Epithelial cell of prostate (primary cell): ENCODE measurements around the gene POMT1.
"Not testable (repeated sequence)": the region's sequence is repeated elsewhere in the genome, so short reads cannot be mapped to it uniquely, and the experiment has no call there.

Experiments used
- DNase-seq: peaks from one replicate; pipeline ENCODE4 v3.0.0-alpha.2; 2011; ENCODE audit warnings: low read depth, low spot score
- H3K27ac ChIP-seq: fragments of 450-650 bp; 2 replicates; pipeline ENCODE4 v1.5.1; 2017; ENCODE audit warnings: mild to moderate bottlenecking

Gene POMT1

DNA sequence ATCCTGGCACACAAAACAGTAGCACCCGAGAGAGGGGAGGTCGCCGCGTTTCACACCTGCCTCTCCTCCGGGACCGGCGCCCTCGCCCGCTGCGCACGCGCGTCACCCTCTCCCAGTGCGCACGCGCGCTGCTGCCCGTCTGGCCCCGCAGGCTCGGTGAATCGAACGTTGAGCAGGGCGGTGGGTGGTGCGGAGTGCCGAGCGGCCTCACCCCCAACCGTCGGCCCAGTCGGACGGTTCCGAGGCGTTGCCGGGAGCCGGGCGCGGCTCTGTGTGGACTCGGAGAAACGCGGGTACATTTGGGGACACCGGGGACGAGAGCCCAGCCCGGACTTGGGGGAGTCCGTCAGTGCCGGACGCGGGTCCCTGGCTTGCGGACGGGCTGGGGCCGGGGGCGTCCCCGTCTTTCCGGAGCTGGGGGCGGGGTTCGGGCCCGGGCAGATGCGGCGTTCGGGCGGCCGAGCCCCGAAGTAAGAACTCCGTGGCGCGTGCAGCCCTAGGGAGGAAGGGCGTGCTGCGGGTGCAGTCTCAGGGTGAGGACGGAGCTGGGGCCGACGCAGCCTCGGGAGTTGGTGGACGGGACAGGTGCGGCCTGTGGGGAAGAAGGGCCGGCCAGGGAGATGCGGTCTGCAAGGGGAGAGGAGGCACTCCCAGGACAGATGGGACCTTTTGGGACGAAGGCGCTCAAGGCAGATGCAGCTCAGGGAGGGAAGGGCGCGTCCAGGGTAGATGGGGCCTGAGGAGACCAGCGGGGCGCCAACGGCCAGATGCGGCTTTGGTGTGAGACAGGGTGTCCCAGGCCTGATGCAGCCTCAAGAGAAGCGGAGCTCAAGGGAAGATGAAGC, at the start of gene POMT1:
Gene POMT1 (plus strand): TSS at position 138 of the 845 bp plus-strand sequence. CDS start 1,301 bp downstream, outside the sequence.
- no peak for DNase-seq
- H3K27ac ChIP-seq: no peak within 1 kb of the TSS

DNA sequence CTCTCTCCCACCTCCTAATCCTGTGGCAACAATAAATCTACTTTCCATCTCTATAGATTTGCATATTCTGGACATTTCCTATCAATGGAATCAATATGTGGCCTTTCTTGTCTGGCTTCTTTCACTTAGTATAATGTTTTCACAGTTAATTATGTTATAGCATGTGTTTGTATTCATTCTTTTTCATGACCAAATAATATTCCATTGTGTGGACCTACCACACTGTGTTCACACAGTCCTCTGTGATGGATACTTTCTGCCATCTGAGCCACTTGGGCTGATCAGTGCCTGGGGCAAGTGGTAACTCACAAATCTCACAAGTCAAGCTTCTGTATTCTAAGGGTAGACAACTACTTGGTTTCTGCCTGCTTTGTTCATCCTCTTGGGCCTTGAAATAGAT, 48.7 kb upstream of the POMT1 start:
- DNase-seq: no peak
- H3K27ac ChIP-seq: no peak overlapping the region

DNA sequence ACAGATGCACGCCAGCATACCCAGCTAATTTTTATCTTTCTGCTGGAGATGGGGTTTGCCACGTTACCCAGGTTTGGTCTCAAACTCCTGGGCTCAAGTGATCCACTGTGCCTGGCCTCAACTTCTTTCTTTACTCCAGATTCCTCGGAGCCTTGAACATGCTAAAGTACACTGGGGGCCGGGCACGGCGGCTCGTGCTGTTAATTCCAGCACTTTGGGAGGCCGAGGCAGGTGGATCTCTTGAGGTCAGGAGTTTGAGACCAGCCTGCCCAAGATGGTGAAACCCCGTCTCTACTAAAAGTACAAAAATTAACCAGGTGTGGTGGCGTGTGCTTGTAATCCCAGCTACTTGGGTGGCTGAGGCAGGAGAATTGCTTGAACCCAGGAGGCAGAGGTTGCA, 47.1 kb upstream of the POMT1 start:
- not testable (repeated sequence) for H3K27ac ChIP-seq, DNase-seq

DNA sequence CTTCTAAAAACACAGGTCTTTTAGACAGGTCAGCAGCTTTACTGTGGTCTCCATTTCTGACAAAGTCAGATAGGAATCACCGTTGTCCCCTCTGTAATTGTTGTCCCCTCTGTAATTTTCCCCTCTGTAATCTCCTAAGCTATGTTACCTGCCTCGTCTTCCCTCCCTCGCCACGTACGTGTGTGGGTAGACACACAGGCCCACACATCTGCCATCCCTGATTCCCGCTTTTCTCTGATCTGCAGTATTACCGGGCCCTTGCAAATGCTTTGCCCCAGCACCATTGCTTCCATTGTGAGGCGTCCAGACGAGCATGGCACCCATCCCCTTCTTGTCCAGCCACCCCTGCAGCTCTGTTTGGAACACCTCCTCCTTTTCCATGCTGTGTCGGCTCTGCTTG, 45.0 kb upstream of the POMT1 start:
- no peak for DNase-seq
- H3K27ac ChIP-seq: no peak overlapping the region

DNA sequence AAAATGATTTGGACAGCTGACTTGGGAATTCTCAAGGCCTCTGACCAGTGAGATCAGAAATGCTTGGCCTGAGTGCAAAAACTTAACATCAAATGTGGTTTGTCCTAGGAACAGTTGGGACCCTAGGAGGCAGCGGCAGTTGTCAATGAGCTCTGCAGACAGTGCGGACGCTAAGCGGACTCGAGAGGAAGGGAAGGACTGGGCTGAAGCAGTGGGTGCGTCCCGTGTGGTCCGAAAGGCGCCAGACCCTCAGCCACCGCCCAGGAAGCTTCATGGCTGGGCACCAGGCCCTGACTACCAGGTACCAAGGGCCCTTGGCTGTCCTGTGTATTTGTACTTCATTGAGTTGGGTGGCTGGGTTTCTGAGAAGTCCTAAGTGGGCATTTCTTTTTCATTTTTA, 43.7 kb upstream of the POMT1 start:
- no peak for DNase-seq
- H3K27ac ChIP-seq: no peak overlapping the region

GRCh38 chr9:131461166-131461565, 41.6 kb upstream of the POMT1 start:
- H3K27ac ChIP-seq: no peak overlapping the region
- DNase-seq: no peak

DNA sequence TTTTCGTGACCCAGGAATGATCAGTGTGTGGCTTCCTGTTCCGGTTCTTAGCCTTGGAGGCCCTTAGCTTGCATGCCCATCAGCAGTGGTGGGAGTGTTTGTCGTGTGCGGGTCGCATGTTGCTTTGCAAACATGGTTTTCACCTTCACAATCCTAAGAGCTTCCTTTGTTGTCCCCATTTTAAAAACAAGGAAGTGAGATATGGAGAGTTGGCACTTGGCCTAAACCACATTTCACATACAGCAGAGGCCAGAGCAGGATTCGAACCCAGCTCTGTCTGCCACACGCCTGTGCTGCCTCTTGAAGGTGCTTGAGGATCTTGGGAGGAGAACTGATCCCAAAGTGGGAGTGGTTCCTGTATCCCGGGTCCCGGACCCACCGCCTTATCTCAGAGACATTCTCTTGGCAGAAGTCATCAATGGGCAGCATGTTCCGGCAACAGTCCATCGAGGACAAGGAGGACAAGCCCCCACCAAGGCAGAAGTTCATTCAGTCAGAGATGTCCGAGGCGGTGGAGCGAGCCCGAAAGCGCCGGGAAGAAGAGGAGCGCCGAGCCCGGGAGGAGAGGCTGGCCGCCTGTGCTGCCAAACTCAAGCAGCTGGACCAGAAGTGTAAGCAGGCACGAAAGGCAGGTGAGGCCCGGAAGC, 38.2 kb upstream of the POMT1 start:
- H3K27ac ChIP-seq: no peak overlapping the region

DNA sequence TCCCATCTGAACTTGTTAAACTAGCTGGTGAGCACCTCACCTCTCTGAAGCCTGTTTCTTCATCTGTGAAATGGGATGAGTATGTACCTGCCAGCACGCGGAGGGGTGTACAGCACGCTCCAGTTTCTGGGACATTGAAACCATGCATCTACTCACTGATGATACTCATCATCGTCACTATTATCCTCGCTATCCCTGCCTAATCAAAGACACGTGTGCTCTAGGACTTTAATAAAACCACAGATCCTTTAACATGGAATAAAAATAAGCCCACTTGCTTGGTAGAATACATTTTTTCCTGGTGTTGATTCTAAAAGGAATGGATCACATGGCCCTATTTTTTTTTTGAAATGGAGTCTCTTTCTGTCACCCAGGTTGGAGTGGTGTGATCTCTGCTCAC, 37.3 kb upstream of the POMT1 start:
- H3K27ac ChIP-seq: no peak overlapping the region
- DNase-seq: no peak

More for the DNA sequence above, 38.2 kb upstream of the POMT1 start:
- no peak for DNase-seq

GRCh38 chr9:131467214-131467935, 35.3 kb upstream of the POMT1 start:
- H3K27ac ChIP-seq: no peak overlapping the region
- no peak for DNase-seq

GRCh38 chr9:131468031-131468430, 34.7 kb upstream of the POMT1 start:
- no peak for DNase-seq
- no peak overlapping the region for H3K27ac ChIP-seq

DNA sequence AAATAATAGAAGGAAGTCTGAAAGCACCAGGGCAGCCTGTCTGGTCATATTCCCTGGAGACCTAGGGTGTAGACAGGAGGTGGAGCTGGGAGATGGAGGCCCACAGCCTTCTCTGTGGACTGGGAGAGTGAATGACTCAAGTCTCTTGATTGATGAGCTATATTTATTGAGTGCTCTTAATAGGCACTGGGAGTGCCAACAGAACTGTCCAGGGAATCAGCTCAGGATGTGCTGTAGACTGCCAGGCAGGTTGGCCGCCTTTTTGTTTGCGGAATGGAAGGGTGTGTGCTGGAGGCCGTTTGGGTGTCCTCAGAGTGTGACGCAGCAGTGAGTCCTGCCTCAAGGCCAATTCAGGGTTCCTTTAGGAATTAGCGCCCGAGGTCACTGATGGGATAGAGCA, 33.4 kb upstream of the POMT1 start:
- H3K27ac ChIP-seq: no peak overlapping the region
- no peak for DNase-seq

GRCh38 chr9:131469951-131470350, 32.8 kb upstream of the POMT1 start:
- no peak for DNase-seq
- no peak overlapping the region for H3K27ac ChIP-seq

DNA sequence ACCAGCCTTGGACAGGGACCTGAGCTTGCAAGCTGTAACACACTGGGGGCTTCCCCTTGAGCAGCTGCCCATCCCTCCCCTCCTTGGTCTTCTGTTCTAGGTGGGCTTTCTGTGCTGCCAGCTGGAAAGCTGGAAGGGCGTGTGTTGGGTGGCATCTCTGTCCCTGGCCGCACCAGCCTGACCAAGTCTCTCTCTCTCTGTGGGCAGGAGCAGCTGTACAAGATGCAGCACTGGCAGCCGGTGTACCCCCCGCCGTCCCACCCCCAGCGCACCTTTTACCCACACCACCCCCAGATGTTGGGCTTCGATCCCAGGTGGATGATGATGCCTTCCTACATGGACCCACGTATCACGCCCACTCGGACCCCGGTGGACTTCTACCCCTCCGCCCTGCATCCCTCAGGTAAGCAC, 32.1 kb upstream of the POMT1 start:
- no peak for DNase-seq
- no peak overlapping the region for H3K27ac ChIP-seq

- H3K27ac ChIP-seq, DNase-seq: not testable (repeated sequence)
Measured at GRCh38 chr9:131472085-131472484, 30.6 kb upstream of the POMT1 start.

DNA sequence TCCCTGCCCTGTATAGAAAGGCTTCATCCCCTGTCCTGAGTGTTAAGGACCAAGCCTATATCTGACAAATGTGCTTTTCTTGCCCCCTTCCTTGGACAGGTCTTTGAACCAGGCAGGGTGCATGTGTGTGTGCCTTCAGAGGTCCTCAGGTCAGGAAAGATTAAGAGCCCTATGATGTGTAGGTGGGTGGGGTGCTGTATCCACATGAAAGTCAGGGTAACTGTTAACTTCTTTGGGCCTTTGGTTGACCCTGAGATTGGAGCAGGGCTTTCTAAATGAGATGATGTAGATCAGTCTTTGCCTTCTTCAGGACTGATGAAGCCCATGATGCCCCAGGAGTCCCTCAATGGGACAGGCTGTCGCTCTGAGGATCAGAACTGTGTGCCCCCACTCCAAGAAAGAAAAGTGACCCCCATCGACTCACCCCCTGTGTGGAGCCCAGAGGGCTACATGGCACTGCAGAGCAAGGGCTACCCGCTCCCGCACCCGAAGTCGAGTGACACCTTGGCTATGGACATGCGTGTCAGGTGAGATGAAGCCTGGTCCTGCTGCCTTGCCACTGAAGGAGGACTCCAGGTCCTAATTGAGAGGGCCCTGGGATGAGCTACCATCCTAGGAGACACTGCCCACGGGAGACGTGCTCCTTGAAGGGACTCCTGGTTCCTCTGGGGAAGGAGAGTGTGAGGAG, 29.4 kb upstream of the POMT1 start:
- H3K27ac ChIP-seq: no peak overlapping the region
- no peak for DNase-seq

GRCh38 chr9:131473891-131474290, 28.8 kb upstream of the POMT1 start:
- no peak overlapping the region for H3K27ac ChIP-seq
- no peak for DNase-seq

DNA sequence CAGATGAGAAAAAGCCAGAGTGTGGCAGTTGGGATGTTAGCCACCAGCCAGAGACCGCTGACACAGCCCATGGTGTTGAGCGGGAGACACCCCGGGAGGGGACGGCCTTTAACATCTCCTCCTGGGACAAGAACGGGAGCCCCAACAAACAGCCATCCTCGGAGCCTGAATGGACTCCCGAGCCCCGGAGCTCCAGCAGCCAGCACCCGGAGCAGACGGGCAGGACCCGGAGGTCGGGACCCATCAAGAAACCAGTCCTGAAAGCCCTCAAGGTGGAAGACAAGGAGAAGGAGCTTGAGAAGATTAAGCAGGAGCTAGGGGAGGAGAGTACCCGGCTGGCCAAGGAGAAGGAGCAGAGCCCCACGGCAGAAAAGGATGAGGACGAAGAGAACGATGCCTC, 28.0 kb upstream of the POMT1 start:
- H3K27ac ChIP-seq: no peak overlapping the region
- no peak for DNase-seq

- no peak for DNase-seq
- no peak overlapping the region for H3K27ac ChIP-seq
Measured at GRCh38 chr9:131475111-131475955, 27.4 kb upstream of the POMT1 start.

- H3K27ac ChIP-seq: no peak overlapping the region
- DNase-seq: no peak
Measured at GRCh38 chr9:131475956-131476776, 26.6 kb upstream of the POMT1 start.
